ENCODE results near the gene METTL26.
A peak's percentile ranks its signal among the peaks of the same experiment; 100 is the strongest.

DNA sequence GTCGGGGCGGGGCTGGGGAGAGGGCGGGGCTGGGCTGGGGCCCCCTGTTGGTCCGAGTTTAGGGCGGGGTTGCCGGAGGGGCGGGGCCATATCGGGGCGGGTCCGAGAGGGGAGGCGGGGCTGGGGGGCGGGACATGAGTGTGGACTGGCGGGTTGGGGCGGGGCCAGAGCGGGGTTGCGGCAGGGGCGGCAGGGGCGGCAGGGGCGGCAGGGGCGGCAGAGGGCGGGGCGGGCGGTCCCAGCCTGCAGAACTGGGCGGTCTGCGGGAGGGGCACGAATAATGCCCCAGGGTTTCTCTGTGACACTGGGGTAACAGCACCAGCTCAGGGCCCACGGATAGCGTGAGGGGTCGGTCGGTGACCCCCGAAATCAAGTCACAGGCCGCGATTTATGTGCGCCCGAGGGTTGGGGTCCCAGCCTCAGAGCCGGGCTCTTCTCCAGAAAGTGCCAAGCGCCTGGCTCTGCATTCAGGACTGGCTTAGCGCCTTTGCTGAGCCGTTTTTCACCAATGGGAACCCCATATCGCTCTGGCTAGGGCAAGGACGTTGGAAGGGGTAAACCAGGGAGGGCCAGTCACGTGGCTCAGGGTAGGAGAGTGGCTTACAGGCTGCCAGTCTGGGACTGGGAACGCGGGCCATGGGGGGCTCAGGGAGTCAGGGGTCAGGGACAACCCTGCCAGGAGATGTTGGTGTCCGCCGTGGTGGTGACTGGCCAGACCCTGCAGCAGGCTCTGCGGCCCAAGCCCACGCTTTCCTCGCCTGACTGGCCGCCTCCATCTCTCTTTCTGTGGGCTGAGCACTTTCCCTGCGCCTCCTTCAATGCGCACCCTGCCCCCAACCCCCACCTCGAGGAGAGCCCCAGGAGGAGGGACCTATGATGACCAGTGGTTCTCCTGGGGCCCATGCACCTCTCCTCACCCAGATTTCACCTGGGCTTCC lies 1.2 kb upstream of the METTL26 start:
- TF ChIP-seq, protein P1, sequence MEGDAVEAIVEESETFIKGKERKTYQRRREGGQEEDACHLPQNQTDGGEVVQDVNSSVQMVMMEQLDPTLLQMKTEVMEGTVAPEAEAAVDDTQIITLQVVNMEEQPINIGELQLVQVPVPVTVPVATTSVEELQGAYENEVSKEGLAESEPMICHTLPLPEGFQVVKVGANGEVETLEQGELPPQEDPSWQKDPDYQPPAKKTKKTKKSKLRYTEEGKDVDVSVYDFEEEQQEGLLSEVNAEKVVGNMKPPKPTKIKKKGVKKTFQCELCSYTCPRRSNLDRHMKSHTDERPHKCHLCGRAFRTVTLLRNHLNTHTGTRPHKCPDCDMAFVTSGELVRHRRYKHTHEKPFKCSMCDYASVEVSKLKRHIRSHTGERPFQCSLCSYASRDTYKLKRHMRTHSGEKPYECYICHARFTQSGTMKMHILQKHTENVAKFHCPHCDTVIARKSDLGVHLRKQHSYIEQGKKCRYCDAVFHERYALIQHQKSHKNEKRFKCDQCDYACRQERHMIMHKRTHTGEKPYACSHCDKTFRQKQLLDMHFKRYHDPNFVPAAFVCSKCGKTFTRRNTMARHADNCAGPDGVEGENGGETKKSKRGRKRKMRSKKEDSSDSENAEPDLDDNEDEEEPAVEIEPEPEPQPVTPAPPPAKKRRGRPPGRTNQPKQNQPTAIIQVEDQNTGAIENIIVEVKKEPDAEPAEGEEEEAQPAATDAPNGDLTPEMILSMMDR (IDR thresholded peaks at IDR 0.05; ENCODE audit: low read depth, low read length, missing input control) = no peak
- TF ChIP-seq JUND (IDR thresholded peaks at IDR 0.05) (no peak), EGR1 (IDR thresholded peaks at IDR 0.05; ENCODE audit: low read depth in 2 of 2) (no peak), TAF1 (conservative IDR thresholded peaks at IDR 0.05) (no peak), SP1 (IDR thresholded peaks at IDR 0.05) (peak; percentile 15), RAD21 (IDR thresholded peaks at IDR 0.05) (no peak), HNF4A (conservative IDR thresholded peaks at IDR 0.05) (no peak), YY1 (IDR thresholded peaks at IDR 0.05) (no peak)
- TF ChIP-seq, protein P2, sequence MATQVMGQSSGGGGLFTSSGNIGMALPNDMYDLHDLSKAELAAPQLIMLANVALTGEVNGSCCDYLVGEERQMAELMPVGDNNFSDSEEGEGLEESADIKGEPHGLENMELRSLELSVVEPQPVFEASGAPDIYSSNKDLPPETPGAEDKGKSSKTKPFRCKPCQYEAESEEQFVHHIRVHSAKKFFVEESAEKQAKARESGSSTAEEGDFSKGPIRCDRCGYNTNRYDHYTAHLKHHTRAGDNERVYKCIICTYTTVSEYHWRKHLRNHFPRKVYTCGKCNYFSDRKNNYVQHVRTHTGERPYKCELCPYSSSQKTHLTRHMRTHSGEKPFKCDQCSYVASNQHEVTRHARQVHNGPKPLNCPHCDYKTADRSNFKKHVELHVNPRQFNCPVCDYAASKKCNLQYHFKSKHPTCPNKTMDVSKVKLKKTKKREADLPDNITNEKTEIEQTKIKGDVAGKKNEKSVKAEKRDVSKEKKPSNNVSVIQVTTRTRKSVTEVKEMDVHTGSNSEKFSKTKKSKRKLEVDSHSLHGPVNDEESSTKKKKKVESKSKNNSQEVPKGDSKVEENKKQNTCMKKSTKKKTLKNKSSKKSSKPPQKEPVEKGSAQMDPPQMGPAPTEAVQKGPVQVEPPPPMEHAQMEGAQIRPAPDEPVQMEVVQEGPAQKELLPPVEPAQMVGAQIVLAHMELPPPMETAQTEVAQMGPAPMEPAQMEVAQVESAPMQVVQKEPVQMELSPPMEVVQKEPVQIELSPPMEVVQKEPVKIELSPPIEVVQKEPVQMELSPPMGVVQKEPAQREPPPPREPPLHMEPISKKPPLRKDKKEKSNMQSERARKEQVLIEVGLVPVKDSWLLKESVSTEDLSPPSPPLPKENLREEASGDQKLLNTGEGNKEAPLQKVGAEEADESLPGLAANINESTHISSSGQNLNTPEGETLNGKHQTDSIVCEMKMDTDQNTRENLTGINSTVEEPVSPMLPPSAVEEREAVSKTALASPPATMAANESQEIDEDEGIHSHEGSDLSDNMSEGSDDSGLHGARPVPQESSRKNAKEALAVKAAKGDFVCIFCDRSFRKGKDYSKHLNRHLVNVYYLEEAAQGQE (IDR thresholded peaks at IDR 0.05) = peak; percentile 9
- TF ChIP-seq, protein P3, sequence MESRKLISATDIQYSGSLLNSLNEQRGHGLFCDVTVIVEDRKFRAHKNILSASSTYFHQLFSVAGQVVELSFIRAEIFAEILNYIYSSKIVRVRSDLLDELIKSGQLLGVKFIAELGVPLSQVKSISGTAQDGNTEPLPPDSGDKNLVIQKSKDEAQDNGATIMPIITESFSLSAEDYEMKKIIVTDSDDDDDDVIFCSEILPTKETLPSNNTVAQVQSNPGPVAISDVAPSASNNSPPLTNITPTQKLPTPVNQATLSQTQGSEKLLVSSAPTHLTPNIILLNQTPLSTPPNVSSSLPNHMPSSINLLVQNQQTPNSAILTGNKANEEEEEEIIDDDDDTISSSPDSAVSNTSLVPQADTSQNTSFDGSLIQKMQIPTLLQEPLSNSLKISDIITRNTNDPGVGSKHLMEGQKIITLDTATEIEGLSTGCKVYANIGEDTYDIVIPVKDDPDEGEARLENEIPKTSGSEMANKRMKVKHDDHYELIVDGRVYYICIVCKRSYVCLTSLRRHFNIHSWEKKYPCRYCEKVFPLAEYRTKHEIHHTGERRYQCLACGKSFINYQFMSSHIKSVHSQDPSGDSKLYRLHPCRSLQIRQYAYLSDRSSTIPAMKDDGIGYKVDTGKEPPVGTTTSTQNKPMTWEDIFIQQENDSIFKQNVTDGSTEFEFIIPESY (IDR thresholded peaks at IDR 0.05) = no peak
